SH-SY5Y (cell line): ENCODE data around the gene TRABD2B.

ENCODE experiments used
- GATA2 ChIP-seq: IDR thresholded peaks from 2 replicates; pipeline ENCODE4 v1.6.1; 2011; ENCODE audit warnings: mild to moderate bottlenecking, low read depth, low read length
- GATA3 ChIP-seq: IDR thresholded peaks from 2 replicates; pipeline ENCODE4 v1.6.1; 2011; ENCODE audit warnings: low read depth, mild to moderate bottlenecking, low read length, moderate library complexity

- TF ChIP-seq GATA3 (no peak), GATA2 (no peak)
Observed at GRCh38 chr1:47934243-47934805, 62.9 kb downstream of the TRABD2B start.
